Mammary epithelial cell (primary cell): Measurements from ENCODE around the gene THG1L.

ENCODE experiments used
- CTCF ChIP-seq, 2 donors: IDR thresholded peaks in 1 of 2; conservative IDR thresholded peaks in 1 of 2; 2 replicates each; pipeline ENCODE4 v1.5.1; 2011 to 2012; ENCODE audit warnings: inconsistent platforms in 2 of 2, low read length in 2 of 2, mild to moderate bottlenecking in 2 of 2, control low read depth in 1 of 2, low read depth in 1 of 2; ENCODE audit not compliant: insufficient read depth in 1 of 2; ENCODE audit errors: extremely low read depth in 1 of 2
- EZH2 ChIP-seq: IDR thresholded peaks from 2 replicates; pipeline ENCODE4 v1.6.1; 2012; ENCODE audit warnings: low read length, inconsistent platforms, borderline replicate concordance

- TF ChIP-seq CTCF (conservative IDR thresholded peaks at IDR 0.05 in 1 of 2, IDR thresholded peaks at IDR 0.05 in 1 of 2; ENCODE audit: extremely low read depth in 1 of 2, insufficient read depth in 1 of 2, low read depth in 1 of 2, low read length in 2 of 2) (no peak), EZH2 (no peak)
These were observed 16.0 kb downstream of the THG1L start for GRCh38 chr5:157747173-157747740.
